ENCODE results near the gene CD96.
"Not testable (repeated sequence)": the region's sequence is repeated elsewhere in the genome, so short reads cannot be mapped to it uniquely, and the experiment has no call there.

CD96 gene

GRCh38 chr3:111619833-111620232 is 77.8 kb downstream of the CD96 start:
- DNase-seq: no peak

DNA sequence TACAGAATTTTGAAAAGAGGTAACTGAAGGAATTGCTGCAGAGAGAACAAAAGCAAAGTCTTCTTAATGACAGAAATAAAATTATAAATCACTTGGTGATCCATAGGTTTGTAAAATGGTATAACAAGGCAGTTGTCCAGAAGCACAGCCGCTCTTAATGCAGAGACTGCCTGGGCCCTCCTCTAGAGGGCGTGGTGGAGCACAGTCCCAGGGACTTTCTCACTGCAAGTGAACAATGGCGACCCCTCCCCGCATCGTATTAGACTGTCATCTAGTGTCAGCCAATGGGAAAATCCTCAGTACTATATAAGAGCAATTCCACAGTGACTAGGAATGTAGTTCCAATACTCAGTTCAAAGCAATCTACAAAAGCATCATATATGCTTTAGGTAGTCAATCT is 79.5 kb downstream of the CD96 start:
- DNase-seq: no peak

- no peak for DNase-seq
Observed at GRCh38 chr3:111627092-111627491, 85.1 kb downstream of the CD96 start.

DNA sequence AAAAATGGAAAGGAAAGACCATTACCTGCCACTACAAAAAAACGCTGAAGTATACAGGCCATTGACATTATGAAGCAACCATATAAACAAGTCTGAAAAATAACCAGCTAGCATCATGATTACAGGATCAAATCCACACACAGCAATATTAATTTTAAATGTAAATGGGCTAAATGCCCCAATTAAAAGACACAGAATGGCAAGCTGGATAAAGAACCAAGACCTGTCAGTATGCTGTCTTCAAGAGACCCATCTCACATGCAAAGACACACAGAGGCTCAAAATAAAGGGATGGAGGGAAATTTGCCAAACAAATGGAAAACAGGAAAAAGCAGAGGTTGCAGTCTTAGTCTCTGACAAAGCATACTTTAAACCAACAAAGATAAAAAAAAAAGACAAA is 87.0 kb downstream of the CD96 start:
- not testable (repeated sequence) for DNase-seq

- not testable (repeated sequence) for DNase-seq
Observed at GRCh38 chr3:111630638-111631037, 88.6 kb downstream of the CD96 start.

DNA sequence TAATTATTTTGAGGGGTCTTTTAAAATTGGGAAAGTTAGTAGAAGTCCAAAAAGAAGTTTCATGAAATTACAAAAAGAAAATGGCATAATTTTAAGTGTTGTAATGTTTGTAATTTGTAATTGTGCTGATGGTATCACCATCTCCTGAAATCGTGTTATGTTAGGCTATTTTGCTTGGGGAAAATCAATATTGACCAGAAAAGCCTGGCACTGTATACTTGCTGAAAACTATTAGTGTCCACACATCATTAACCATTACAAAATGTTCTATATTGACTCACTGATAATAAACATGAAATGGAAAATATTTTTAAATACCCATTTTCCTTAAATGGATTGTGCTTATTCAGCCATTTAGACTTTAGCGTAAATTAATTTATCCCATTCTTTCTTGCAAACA is 93.4 kb downstream of the CD96 start:
- no peak for DNase-seq

GRCh38 chr3:111636366-111636885 is 94.4 kb downstream of the CD96 start:
- DNase-seq: no peak

DNA sequence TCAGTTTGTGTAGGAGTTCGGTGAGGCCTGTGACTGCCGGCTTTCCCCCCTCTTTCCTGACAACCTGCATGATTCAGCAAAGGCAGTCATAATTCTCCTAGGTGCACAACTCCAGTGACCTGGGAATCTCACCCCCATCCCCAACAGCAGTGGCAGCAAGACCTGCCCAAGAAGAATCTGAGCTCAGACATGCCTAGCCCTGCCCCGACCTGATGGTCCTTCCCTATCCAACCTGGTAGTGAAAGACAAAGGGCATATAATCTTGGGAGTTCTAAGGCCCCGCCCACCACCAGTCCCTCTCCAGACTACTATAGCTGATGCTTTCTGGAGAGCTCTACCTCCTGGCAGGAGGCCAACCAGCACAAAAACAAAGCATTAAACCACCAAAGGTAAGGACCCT is 97.3 kb downstream of the CD96 start:
- no peak for DNase-seq

DNA sequence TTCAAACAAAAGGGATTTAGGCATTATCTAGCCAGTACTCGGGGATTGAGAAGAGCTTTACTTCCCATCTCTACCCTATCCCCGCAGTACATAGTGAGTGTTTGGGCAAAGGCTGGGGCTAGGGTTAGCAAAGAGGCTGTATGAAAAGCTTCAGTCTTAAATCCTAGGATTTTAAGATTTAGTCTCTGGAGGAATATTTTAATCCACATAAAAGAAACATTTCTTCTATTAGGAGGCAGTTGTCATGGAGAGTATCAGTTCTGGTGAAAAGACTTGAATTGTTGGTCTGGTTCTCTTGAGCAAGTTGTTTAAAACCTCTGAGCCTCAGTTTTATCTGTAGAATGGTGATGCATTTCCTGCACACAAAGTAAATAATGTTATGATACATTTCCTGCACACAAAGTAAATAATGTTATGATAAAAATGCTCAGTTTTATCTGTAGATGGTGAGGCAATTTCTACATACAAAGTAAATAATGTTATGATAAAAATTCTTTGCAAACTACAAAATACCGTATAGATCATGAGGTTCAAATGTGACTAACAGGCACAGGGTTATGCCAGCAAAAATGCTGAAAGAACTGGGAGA is 107.1 kb downstream of the CD96 start:
- no peak for DNase-seq

GRCh38 chr3:111650378-111651275 is 108.6 kb downstream of the CD96 start:
- no peak for DNase-seq

GRCh38 chr3:111652492-111653180 is 110.6 kb downstream of the CD96 start:
- no peak for DNase-seq

- DNase-seq: no peak
Observed at GRCh38 chr3:111653766-111654165, 111.8 kb downstream of the CD96 start.

DNA sequence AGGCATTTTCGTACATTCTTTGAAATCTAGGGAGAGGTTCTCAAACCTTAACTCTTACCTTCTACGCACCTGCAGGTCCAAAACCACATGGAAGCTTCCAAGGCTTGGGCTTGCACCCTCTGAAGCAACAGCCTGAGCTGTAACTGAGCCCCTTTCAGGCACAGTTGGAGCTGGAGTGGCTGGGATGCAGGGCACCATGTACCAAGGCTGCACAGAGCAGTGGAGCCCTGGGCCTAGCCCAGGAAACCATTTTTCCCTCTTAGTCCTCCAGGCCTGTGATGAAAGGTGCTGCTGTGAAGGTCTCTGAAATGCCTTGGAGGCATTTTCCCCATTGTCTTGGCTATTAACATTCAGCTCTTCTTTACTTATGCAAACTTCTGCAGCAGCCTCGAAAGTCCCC is 120.0 kb downstream of the CD96 start:
- DNase-seq: no peak

GRCh38 chr3:111662907-111663306 is 120.9 kb downstream of the CD96 start:
- no peak for DNase-seq

GRCh38 chr3:111666041-111666735 is 124.2 kb downstream of the CD96 start:
- DNase-seq: no peak

DNA sequence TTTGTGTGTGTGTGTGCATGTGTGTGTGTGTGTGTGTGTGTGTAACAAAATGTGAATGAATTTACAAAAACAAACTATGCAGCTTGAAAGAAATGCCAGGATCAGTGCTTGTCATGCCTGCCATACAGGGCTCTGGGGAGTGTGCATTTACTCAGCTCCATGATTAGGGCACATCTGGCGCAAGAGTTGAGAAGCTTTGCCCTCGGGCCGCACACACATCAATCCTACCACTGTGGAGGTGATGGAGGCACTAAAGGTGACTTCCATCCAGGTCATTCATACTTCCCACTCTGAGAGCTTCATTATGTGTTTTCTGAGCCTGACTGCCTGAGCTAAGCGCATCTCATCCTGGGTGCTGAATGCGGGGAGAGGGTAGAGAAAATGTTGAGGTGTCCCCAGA is 125.2 kb downstream of the CD96 start:
- no peak for DNase-seq

DNA sequence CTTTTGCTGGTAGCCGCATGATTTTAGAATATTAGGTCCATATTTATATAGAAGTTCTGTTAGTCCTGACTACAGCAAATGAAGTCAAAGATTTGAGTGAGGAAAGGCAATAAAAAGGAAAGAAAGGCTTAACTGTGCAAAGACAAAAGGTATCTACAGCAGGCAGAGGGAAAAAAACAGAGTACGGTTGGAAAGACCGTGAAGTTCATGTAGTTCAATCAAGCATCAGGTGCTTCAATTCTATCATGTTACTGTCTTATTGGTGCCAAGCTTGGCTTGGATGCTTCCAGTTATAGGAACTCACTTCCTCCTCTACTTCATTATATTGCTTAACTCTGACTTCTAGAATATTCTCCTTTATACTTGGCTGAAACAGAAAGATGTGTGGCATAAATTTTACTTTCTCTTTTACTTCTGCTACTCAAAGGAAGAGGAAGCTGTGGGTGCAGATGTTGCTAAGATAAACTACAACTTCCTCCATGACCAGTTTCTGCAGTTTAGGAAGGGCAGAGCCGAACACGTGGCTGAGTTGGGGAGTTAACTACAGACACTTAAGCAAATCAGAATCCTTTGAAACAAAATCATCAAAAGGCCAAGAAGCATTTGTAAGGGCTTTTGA is 125.7 kb downstream of the CD96 start:
- peak in 5 of 56 donors; percentile 1 to 17 (median 8) for DNase-seq

DNA sequence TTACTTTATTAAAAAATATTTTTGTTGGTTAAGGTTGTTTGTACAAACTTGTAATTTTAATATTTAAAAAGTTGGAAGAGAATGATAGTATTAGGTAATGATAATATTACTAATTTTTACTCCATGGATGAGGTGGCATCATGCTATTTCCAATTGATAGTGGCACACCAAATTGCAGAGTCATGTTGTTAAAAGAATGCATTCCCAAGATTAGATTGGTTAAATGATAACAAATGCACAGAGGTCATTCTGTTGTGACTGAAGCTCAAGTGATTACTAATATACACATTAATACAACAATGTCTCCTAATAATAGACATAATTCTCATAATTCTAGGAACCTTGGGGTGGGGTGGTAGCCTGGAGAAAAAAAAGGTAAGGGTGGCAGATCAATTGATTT is 126.3 kb downstream of the CD96 start:
- no peak for DNase-seq

GRCh38 chr3:111668888-111669488 is 127.0 kb downstream of the CD96 start:
- peak in 2 of 56 donors; percentile 5 to 7 for DNase-seq

GRCh38 chr3:111669926-111670630 is 128.1 kb downstream of the CD96 start:
- DNase-seq: no peak
